Keratinocyte (primary cell): ENCODE data around the gene DIPK1A.

Experiments used
- EZH2 ChIP-seq: IDR thresholded peaks from one replicate; pipeline ENCODE4 v1.6.1; 2012; ENCODE audit warnings: inconsistent platforms, mild to moderate bottlenecking, low read length, moderate library complexity
- TF ChIP-seq, protein P1 (sequence below), 3 experiments: IDR thresholded peaks in 1 of 3; conservative IDR thresholded peaks in 1 of 3; optimal IDR thresholded peaks in 1 of 3; 2 replicates in 2 of 3; 3 replicates in 1 of 3; pipeline versions ENCODE3 to v1.5.1; 2011; ENCODE audit warnings: low read length in 3 of 3, mild to moderate bottlenecking in 3 of 3, moderate library complexity in 2 of 3, control low read depth in 1 of 3, inconsistent platforms in 1 of 3; ENCODE audit not compliant: insufficient read depth in 2 of 3; ENCODE audit errors: extremely low read depth in 1 of 3

DNA sequence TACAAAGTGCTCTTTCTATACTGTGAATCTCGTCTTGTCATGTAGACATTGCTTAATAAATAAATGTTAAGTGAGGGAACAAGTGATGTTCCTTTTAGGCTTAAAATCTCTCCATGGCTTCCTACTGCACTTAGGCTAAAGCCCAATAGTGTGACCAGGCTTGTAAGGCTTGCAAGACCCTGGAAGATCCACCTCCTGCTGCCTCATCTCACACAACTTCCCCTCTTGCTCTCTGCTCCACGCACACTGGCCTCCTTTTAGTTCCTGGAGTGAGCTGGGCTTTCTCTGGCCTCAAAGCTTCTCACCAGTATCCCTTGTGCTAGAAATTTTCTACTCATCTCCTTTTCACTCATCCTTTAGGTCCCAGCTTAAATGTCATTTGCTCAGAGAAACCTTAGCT, 41.5 kb upstream of the DIPK1A start:
- TF ChIP-seq, protein P1, sequence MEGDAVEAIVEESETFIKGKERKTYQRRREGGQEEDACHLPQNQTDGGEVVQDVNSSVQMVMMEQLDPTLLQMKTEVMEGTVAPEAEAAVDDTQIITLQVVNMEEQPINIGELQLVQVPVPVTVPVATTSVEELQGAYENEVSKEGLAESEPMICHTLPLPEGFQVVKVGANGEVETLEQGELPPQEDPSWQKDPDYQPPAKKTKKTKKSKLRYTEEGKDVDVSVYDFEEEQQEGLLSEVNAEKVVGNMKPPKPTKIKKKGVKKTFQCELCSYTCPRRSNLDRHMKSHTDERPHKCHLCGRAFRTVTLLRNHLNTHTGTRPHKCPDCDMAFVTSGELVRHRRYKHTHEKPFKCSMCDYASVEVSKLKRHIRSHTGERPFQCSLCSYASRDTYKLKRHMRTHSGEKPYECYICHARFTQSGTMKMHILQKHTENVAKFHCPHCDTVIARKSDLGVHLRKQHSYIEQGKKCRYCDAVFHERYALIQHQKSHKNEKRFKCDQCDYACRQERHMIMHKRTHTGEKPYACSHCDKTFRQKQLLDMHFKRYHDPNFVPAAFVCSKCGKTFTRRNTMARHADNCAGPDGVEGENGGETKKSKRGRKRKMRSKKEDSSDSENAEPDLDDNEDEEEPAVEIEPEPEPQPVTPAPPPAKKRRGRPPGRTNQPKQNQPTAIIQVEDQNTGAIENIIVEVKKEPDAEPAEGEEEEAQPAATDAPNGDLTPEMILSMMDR (optimal IDR thresholded peaks at IDR 0.05 in 1 of 3, IDR thresholded peaks at IDR 0.05 in 1 of 3, conservative IDR thresholded peaks at IDR 0.05 in 1 of 3; ENCODE audit: extremely low read depth in 1 of 3, insufficient read depth in 2 of 3, low read length in 3 of 3), result no peak
- no peak for TF ChIP-seq EZH2
